Ascending aorta (tissue), 2 donors: ENCODE measurements around the gene PCSK6. TPM values are rescaled to one million over a fixed set of nuclear protein-coding genes. Genes with fewer than 3 reads are reported as not detected.

Experiments
- DNase-seq, 2 donors: peaks; one replicate each; pipeline ENCODE4 v3.0.0-alpha.2; 2019; ENCODE audit warnings: low spot score in 2 of 2
- H3K27ac ChIP-seq, 2 donors: fragments of 200-600 bp; sonication (generic); one replicate each; pipeline ENCODE4 v1.5.1; 2016 to 2017; ENCODE audit warnings: mild to moderate bottlenecking in 1 of 2
- H3K27me3 ChIP-seq: fragments of 200-600 bp; sonication (generic); one replicate; pipeline ENCODE4 v1.5.1; 2017
- H3K36me3 ChIP-seq, 2 donors: fragments of 200-600 bp; sonication (generic); one replicate each; pipeline ENCODE4 v1.5.1; 2016
- H3K4me1 ChIP-seq, 2 donors: fragments of 200-600 bp; sonication (generic); one replicate each; pipeline ENCODE4 v1.5.1; 2016 to 2017; ENCODE audit warnings: mild to moderate bottlenecking in 1 of 2
- H3K4me3 ChIP-seq, 2 donors: fragments of 200-600 bp; sonication (generic); one replicate each; pipeline ENCODE4 v1.5.1; 2016 to 2017; ENCODE audit warnings: mild to moderate bottlenecking in 1 of 2
- H3K9me3 ChIP-seq, 2 donors: fragments of 200-600 bp; sonication (generic); one replicate each; pipeline ENCODE4 v1.5.1; 2016
- intact Hi-C: fragments of 100-400 bp; cut with DNase I; formaldehyde crosslinking; loops from one replicate; pipeline ENCODE4 v1.15.1; 2023
- total RNA-seq: library from RNA; depleted of rRNA; stranded (reverse); fragments of >200 nt; gene quantifications from one replicate; pipeline ENCODE4 v1.1.0, GENCODE V29; 2016
- TF ChIP-seq, protein P1 (sequence below), 3 experiments: fragments of 200-600 bp in 2 of 3; fragments of 450-650 bp in 1 of 3; sonication (generic) in 2 of 3; IDR thresholded peaks; one replicate each; pipeline ENCODE4 v1.5.1; 2016 to 2019; ENCODE audit warnings: antibody characterized with exemption in 3 of 3, mild to moderate bottlenecking in 1 of 3, moderate library complexity in 1 of 3

PCSK6 gene
- total RNA-seq, 1 donor from 2014 or later, result 3.9 TPM

DNA sequence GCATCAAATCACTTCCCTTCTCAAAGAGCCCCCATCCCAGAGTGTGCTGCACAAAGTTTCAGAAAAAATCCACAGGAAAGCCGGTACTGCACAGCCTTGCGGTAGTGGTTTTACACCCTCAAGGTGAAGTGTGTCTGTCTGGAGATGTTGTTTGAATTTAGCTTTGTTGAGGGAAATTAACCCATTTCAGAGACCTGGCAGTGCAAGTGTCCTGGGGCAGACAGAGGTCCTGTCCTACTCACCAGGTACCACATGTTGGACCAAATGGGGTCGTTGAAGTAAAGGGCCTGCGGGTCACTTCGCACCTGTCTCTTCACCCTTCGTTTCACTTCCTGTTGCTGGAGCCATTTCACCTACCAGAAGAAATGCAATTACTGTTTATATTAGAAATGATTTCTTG is 57.8 kb downstream of the PCSK6 start:
- H3K9me3 ChIP-seq, result no peaks in the 10 kb centered on the region
- TF ChIP-seq, protein P1, sequence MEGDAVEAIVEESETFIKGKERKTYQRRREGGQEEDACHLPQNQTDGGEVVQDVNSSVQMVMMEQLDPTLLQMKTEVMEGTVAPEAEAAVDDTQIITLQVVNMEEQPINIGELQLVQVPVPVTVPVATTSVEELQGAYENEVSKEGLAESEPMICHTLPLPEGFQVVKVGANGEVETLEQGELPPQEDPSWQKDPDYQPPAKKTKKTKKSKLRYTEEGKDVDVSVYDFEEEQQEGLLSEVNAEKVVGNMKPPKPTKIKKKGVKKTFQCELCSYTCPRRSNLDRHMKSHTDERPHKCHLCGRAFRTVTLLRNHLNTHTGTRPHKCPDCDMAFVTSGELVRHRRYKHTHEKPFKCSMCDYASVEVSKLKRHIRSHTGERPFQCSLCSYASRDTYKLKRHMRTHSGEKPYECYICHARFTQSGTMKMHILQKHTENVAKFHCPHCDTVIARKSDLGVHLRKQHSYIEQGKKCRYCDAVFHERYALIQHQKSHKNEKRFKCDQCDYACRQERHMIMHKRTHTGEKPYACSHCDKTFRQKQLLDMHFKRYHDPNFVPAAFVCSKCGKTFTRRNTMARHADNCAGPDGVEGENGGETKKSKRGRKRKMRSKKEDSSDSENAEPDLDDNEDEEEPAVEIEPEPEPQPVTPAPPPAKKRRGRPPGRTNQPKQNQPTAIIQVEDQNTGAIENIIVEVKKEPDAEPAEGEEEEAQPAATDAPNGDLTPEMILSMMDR (IDR thresholded peaks at IDR 0.05), result no peak
- H3K27me3 ChIP-seq, result no peaks in the 10 kb centered on the region
- H3K4me1 ChIP-seq, result no peaks in the 10 kb centered on the region
- no peak for DNase-seq
- H3K27ac ChIP-seq, result no peak overlapping the region
- intact Hi-C loops, result no loop called here
- no peak overlapping the region for H3K4me3 ChIP-seq
- no peaks in the 10 kb centered on the region for H3K36me3 ChIP-seq

DNA sequence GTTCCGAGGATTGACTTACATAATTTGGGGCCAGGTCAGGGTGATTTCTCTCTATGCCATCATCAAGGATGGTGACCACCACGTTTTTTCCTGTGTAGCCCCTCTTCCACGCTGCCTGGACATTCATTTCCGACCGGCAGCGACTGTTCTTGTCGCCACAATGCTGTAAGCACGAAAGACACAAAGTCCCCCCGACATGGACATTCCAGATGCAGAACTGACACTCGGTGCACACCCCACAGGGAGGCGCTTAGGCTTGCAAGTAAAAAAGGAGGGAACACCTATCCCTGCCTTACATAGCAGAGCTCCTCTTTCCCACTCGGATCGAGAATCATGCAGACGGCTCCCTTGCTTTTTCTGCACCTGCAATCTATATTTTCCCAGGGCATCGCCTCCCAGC is 58.2 kb downstream of the PCSK6 start:
- Histone ChIP-seq H3K9me3 (no peaks in the 10 kb centered on the region), H3K4me1 (no peaks in the 10 kb centered on the region), H3K27ac (no peak overlapping the region), H3K36me3 (no peaks in the 10 kb centered on the region), H3K4me3 (no peak overlapping the region), H3K27me3 (no peaks in the 10 kb centered on the region)
- TF ChIP-seq, protein P1 (IDR thresholded peaks at IDR 0.05), result no peak
- DNase-seq, result no peak
- intact Hi-C loops, result no loop called here

DNA sequence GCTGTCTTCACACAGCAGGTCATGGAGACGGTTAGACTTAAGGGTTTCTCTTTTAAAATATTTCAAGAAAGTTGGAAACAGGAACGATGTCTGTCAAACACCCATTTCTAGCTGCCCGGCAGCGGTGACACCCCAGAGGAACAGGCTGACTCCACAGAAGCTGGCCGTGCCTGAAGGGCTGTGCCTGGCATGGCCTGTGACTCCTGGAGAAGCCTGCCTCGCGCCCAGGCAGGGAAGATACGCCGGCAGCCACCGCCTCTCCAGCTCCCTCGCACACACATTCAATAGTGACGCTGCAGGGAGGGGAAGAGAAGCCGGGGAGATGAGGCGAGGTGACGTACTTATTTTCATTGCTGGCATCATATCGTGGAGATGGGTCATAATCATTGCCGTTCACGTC is 59.9 kb downstream of the PCSK6 start:
- intact Hi-C loops, result no loop called here
- H3K36me3 ChIP-seq, result no peaks in the 10 kb centered on the region
- TF ChIP-seq, protein P1 (IDR thresholded peaks at IDR 0.05), result no peak

DNA sequence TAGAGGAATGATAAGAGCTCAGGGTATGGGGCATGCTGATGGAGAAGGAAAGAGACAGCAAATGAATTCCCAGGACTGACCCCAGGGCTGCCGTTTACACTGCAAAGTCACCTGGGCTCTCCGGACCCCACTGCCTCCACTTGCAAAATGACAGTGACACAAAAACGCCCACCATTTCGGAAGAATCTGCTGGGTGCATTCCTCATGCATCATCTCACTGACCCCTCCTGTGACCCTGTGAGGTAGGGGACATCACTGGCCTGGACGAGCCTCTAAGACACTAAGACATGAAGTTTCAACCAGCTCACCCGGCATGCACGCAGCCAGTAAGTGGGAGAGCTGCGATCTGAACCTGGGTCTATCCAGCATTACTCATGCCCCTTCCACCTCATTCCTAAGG is 60.3 kb downstream of the PCSK6 start:
- DNase-seq, result no peak
- TF ChIP-seq, protein P1 (IDR thresholded peaks at IDR 0.05), result no peak

More for the DNA sequence above, 59.9 kb downstream of the PCSK6 start:
- Histone ChIP-seq H3K4me3 (no peak overlapping the region), H3K27me3 (no peaks in the 10 kb centered on the region), H3K9me3 (no peaks in the 10 kb centered on the region), H3K4me1 (no peaks in the 10 kb centered on the region), H3K27ac (no peak overlapping the region)
- no peak for DNase-seq

DNA sequence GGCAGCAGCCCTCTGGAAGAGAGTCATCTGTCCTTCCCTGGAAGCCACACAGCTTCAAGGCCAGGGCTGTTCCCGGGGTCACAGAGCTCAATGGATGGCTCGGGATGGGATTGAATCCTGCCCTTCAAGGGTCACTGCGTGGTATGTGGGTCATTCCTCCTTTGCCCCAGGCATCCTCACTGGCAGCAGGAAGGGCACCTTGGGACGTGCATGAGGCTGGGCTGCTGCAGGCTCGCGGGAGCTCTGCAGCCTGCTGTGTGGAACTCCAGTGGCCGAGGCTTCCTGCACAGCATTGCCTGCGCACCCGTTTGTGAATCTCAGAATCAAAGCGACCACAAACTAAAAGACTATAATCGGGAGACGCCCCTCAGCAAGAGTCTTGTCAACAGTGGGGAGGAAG is 60.7 kb downstream of the PCSK6 start:
- TF ChIP-seq, protein P1 (IDR thresholded peaks at IDR 0.05), result no peak
- H3K27ac ChIP-seq, result no peak overlapping the region
- no peaks in the 10 kb centered on the region for H3K4me1 ChIP-seq
- no peaks in the 10 kb centered on the region for H3K36me3 ChIP-seq
- intact Hi-C loops, result no loop called here
- H3K27me3 ChIP-seq, result no peaks in the 10 kb centered on the region
- no peak overlapping the region for H3K4me3 ChIP-seq
- no peaks in the 10 kb centered on the region for H3K9me3 ChIP-seq
- DNase-seq, result no peak

More for the DNA sequence above, 60.3 kb downstream of the PCSK6 start:
- Histone ChIP-seq H3K9me3 (no peaks in the 10 kb centered on the region), H3K4me3 (no peak overlapping the region), H3K27me3 (no peaks in the 10 kb centered on the region), H3K36me3 (no peaks in the 10 kb centered on the region), H3K27ac (no peak overlapping the region), H3K4me1 (no peaks in the 10 kb centered on the region)
- intact Hi-C loops, result no loop called here
